HepG2 (cell line): Measurements from ENCODE around the gene ARMC5. TPM values are rescaled to one million over a fixed set of nuclear protein-coding genes. Genes with fewer than 3 reads are reported as not detected.

Experiments used
- CENPT ChIP-seq: sonication (generic); formaldehyde crosslinking; IDR thresholded peaks from 2 replicates; pipeline ENCODE4 v1.8.0; 2022; ENCODE audit warnings: low read depth, mild to moderate bottlenecking, moderate library complexity, missing genetic modification reagents
- ELF1 ChIP-seq: sonication (generic); formaldehyde crosslinking; IDR thresholded peaks from 2 replicates; pipeline ENCODE4 v1.4.0; 2020; ENCODE audit warnings: missing genetic modification reagents
- FOXC1 ChIP-seq: sonication (generic); formaldehyde crosslinking; IDR thresholded peaks from 2 replicates; pipeline ENCODE4 v1.8.0; 2022; ENCODE audit warnings: mild to moderate bottlenecking, missing genetic modification reagents, borderline replicate concordance
- LCORL ChIP-seq, 2 experiments: fragments of 450-650 bp in 1 of 2; sonication (generic) in 1 of 2; formaldehyde crosslinking in 1 of 2; IDR thresholded peaks; 2 replicates each; pipeline versions ENCODE4 v1.5.0 to v1.6.1; 2017 to 2020; ENCODE audit warnings: antibody characterized with exemption in 1 of 2, missing genetic modification reagents in 1 of 2
- MATR3 ChIP-seq: sonication (generic); formaldehyde crosslinking; IDR thresholded peaks from 2 replicates; pipeline ENCODE4 v1.4.0; 2020; ENCODE audit warnings: missing genetic modification reagents
- MED13 ChIP-seq: sonication (generic); formaldehyde crosslinking; IDR thresholded peaks from 2 replicates; pipeline ENCODE4 v1.5.0; 2020; ENCODE audit warnings: missing genetic modification reagents
- NCOA5 ChIP-seq: sonication (generic); formaldehyde crosslinking; IDR thresholded peaks from 2 replicates; pipeline ENCODE4 v1.4.0; 2020; ENCODE audit warnings: missing genetic modification reagents
- SOX5 ChIP-seq: IDR thresholded peaks from 2 replicates; pipeline ENCODE4 v1.6.1; 2016; ENCODE audit warnings: borderline replicate concordance
- ZNF234 ChIP-seq: sonication (generic); formaldehyde crosslinking; conservative IDR thresholded peaks from 2 replicates; pipeline ENCODE4 v1.5.1; 2020; ENCODE audit warnings: mild to moderate bottlenecking, missing genetic modification reagents
- ZNF629 ChIP-seq: sonication (generic); formaldehyde crosslinking; conservative IDR thresholded peaks from 2 replicates; pipeline ENCODE4 v1.5.0; 2020; ENCODE audit warnings: missing genetic modification reagents
- polyA plus RNA-seq, 8 experiments: library from polyadenylated mRNA; depleted of rRNA in 3 of 8; stranded (reverse) in 7 of 8; unstranded in 1 of 8; fragments of >200 nt; fragmentation: Illumina TruSeq in 4 of 8; extraction: Trizol in 4 of 8; gene quantifications; 2 replicates each; pipeline versions ENCODE4 v1.2.1 to v1.2.3, GENCODE V29; 2011 to 2016; ENCODE audit warnings: low read depth in 4 of 8, missing spikeins in 1 of 8, mixed read lengths in 1 of 8; ENCODE audit not compliant: insufficient read depth in 1 of 8
- total RNA-seq, 5 experiments: library from RNA; depleted of rRNA; stranded (reverse); fragments of >200 nt; fragmentation: Illumina TruSeq; extraction: Trizol; gene quantifications; 2 replicates each; pipeline ENCODE4 v1.2.3, GENCODE V29; 2016; ENCODE audit warnings: low read depth in 1 of 5
- TF ChIP-seq, protein P1 (sequence below): IDR thresholded peaks from 2 replicates; pipeline ENCODE4 v1.6.1; 2016
- TF ChIP-seq, protein P2 (sequence below): sonication (generic); formaldehyde crosslinking; IDR thresholded peaks from 2 replicates; pipeline ENCODE4 v1.9.0; 2021; ENCODE audit warnings: mild to moderate bottlenecking, missing genetic modification reagents
- TF ChIP-seq, protein P3 (sequence below): IDR thresholded peaks from 2 replicates; pipeline ENCODE4 v1.6.1; 2012; ENCODE audit warnings: low read length, improper control_type of control experiment

ARMC5 gene
- total and polyA plus RNA-seq, 2 of the 13 experiments (the other 11 are each of a cell fraction or from before 2014, with no cell fraction given): 10.8 to 22.3 TPM

DNA sequence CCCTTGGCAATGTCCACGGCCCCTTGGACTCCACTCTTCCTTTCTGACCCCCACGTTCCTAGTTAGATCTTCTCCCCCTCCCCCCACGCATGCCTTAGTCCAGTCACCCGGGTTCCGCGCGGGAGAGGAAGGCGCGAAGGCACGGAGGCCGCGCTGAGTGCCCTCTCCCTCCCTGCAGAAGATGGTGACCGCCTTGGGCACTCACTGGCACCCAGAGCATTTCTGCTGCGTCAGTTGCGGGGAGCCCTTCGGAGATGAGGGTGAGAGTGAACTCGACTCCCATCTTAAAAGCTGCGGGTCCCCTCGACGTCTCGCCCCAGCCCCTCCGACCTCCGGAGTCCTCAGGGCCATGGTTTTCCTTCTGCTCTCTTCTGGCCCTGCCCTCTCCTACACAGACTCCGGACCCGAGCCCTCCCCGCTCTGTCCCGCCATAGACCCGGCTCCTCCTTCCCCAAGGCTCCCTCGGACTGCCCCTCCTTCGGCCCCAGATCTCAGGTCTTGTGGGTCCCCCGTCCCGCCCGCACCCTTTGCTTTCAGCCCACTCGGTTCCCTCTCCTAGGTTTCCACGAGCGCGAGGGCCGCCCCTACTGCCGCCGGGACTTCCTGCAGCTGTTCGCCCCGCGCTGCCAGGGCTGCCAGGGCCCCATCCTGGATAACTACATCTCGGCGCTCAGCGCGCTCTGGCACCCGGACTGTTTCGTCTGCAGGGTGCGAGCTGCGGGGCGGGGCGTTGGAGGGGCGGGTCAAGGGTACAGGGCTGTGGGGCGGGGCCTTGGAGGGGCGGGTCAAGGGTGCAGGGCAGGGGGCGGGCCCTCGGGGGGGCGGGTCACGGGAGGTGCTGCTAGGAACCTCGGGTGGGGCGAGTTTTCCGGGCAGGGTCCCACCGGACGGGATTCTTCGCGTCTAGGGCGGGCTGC lies 17.3 kb downstream of the ARMC5 start (continued):
- TF ChIP-seq FOXC1: peak; percentile 11; the same call in 1 of the 2 replicates
- TF ChIP-seq, protein P1, sequence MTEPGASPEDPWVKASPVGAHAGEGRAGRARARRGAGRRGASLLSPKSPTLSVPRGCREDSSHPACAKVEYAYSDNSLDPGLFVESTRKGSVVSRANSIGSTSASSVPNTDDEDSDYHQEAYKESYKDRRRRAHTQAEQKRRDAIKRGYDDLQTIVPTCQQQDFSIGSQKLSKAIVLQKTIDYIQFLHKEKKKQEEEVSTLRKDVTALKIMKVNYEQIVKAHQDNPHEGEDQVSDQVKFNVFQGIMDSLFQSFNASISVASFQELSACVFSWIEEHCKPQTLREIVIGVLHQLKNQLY (CRISPR knock-in tag): no peak
- no peak for TF ChIP-seq MATR3 (CRISPR knock-in tag)
- TF ChIP-seq, protein P2, sequence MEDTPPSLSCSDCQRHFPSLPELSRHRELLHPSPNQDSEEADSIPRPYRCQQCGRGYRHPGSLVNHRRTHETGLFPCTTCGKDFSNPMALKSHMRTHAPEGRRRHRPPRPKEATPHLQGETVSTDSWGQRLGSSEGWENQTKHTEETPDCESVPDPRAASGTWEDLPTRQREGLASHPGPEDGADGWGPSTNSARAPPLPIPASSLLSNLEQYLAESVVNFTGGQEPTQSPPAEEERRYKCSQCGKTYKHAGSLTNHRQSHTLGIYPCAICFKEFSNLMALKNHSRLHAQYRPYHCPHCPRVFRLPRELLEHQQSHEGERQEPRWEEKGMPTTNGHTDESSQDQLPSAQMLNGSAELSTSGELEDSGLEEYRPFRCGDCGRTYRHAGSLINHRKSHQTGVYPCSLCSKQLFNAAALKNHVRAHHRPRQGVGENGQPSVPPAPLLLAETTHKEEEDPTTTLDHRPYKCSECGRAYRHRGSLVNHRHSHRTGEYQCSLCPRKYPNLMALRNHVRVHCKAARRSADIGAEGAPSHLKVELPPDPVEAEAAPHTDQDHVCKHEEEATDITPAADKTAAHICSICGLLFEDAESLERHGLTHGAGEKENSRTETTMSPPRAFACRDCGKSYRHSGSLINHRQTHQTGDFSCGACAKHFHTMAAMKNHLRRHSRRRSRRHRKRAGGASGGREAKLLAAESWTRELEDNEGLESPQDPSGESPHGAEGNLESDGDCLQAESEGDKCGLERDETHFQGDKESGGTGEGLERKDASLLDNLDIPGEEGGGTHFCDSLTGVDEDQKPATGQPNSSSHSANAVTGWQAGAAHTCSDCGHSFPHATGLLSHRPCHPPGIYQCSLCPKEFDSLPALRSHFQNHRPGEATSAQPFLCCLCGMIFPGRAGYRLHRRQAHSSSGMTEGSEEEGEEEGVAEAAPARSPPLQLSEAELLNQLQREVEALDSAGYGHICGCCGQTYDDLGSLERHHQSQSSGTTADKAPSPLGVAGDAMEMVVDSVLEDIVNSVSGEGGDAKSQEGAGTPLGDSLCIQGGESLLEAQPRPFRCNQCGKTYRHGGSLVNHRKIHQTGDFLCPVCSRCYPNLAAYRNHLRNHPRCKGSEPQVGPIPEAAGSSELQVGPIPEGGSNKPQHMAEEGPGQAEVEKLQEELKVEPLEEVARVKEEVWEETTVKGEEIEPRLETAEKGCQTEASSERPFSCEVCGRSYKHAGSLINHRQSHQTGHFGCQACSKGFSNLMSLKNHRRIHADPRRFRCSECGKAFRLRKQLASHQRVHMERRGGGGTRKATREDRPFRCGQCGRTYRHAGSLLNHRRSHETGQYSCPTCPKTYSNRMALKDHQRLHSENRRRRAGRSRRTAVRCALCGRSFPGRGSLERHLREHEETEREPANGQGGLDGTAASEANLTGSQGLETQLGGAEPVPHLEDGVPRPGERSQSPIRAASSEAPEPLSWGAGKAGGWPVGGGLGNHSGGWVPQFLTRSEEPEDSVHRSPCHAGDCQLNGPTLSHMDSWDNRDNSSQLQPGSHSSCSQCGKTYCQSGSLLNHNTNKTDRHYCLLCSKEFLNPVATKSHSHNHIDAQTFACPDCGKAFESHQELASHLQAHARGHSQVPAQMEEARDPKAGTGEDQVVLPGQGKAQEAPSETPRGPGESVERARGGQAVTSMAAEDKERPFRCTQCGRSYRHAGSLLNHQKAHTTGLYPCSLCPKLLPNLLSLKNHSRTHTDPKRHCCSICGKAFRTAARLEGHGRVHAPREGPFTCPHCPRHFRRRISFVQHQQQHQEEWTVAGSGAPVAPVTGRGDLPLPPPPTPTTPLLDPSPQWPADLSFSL (CRISPR knock-in tag): no peak
- TF ChIP-seq MED13 (CRISPR knock-in tag): no peak
- TF ChIP-seq LCORL (IDR thresholded peaks at IDR 0.05): no peak
- no peak for TF ChIP-seq LCORL (CRISPR knock-in tag; IDR thresholded peaks at IDR 0.05)
- no peak for TF ChIP-seq ELF1 (CRISPR knock-in tag)
- TF ChIP-seq ZNF629 (CRISPR knock-in tag): no peak
- TF ChIP-seq, protein P3, sequence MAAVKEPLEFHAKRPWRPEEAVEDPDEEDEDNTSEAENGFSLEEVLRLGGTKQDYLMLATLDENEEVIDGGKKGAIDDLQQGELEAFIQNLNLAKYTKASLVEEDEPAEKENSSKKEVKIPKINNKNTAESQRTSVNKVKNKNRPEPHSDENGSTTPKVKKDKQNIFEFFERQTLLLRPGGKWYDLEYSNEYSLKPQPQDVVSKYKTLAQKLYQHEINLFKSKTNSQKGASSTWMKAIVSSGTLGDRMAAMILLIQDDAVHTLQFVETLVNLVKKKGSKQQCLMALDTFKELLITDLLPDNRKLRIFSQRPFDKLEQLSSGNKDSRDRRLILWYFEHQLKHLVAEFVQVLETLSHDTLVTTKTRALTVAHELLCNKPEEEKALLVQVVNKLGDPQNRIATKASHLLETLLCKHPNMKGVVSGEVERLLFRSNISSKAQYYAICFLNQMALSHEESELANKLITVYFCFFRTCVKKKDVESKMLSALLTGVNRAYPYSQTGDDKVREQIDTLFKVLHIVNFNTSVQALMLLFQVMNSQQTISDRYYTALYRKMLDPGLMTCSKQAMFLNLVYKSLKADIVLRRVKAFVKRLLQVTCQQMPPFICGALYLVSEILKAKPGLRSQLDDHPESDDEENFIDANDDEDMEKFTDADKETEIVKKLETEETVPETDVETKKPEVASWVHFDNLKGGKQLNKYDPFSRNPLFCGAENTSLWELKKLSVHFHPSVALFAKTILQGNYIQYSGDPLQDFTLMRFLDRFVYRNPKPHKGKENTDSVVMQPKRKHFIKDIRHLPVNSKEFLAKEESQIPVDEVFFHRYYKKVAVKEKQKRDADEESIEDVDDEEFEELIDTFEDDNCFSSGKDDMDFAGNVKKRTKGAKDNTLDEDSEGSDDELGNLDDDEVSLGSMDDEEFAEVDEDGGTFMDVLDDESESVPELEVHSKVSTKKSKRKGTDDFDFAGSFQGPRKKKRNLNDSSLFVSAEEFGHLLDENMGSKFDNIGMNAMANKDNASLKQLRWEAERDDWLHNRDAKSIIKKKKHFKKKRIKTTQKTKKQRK: no peak
- no peak for TF ChIP-seq NCOA5 (CRISPR knock-in tag)
- no peak for TF ChIP-seq CENPT (CRISPR knock-in tag)
- 0 out of 2 replicates have a peak, but pooled peaks have one; percentile 7 for TF ChIP-seq ZNF234 (CRISPR knock-in tag)
- peak; percentile 10; the same call in 1 of the 2 replicates for TF ChIP-seq SOX5 (CRISPR knock-in tag)
